ENCODE data around the gene FOXP1.
A peak's percentile ranks its signal among the peaks of the same experiment; 100 is the strongest.

The FOXP1 gene

GRCh38 chr3:71505767-71506350 lies 77.7 kb downstream of the FOXP1 start:
- DNase-seq (ENCODE audit: low read depth in 2 of 2), result no peak

GRCh38 chr3:71504250-71505036 lies 79.1 kb downstream of the FOXP1 start:
- DNase-seq (ENCODE audit: low read depth in 2 of 2), result peak; percentile 75 to 78

- peak in 1 of 2 experiments; percentile 58 for DNase-seq (ENCODE audit: low read depth in 2 of 2)
These were observed 79.8 kb downstream of the FOXP1 start for GRCh38 chr3:71503525-71504249.

DNA sequence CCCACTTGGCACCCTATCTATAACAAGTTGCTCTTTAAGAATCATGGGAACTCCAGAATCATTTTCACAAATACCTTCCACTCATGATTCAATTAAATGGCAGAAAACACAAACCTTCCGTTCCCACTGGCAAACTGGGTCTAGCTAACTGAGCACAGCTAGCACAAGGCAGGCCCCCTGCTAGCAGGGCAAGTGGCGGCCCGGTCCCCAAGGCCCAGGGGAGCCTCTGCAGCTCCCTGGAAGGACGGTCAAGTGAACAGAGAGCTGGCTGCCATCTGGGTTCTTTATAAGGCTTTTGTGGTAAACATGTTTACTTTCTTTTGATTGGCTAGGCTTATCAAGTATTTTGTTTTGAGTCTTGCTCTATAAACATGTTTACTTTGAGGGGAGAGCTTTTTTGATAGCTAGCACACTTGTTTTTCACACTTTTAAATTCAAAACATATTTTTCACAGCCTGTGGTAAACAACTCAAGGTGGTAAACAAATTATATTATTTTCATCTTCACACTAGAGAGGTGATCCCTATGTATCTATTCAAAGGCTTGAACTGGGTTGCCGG lies 81.4 kb downstream of the FOXP1 start:
- no peak for DNase-seq (ENCODE audit: low read depth in 2 of 2)

- DNase-seq (ENCODE audit: low read depth in 2 of 2), result no peak
These were observed 82.8 kb downstream of the FOXP1 start for GRCh38 chr3:71500696-71501095.

GRCh38 chr3:71499227-71499876 lies 84.2 kb downstream of the FOXP1 start:
- DNase-seq (ENCODE audit: low read depth in 2 of 2), result no peak

DNA sequence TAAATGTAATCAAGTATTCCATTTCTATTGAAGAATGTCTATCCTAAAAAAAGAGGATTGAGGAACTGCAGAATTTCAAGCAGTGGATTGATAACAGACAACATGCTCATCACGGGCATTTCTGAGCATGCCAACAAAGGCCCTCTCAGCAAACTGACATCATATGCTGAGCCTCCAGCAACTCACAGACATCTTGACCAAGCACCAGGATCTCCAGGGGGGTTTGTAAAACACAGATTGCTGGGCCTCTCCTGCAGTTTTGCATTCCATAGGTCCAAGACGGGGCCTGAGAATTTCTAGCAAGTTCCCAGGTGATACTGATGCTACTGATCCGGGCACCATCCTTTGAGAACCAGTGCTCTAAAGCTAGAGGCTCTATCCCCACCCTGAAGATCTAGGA lies 85.0 kb downstream of the FOXP1 start:
- no peak for DNase-seq (ENCODE audit: low read depth in 2 of 2)

GRCh38 chr3:71497971-71498444 lies 85.5 kb downstream of the FOXP1 start:
- DNase-seq (ENCODE audit: low read depth in 2 of 2), result no peak

- no peak for DNase-seq (ENCODE audit: low read depth in 2 of 2)
These were observed 86.1 kb downstream of the FOXP1 start for GRCh38 chr3:71497367-71497897.

GRCh38 chr3:71495708-71496472 lies 87.6 kb downstream of the FOXP1 start:
- DNase-seq (ENCODE audit: low read depth in 2 of 2), result peak; percentile 66 to 68

- no peak for DNase-seq (ENCODE audit: low read depth in 2 of 2)
These were observed 89.3 kb downstream of the FOXP1 start for GRCh38 chr3:71494212-71494611.

DNA sequence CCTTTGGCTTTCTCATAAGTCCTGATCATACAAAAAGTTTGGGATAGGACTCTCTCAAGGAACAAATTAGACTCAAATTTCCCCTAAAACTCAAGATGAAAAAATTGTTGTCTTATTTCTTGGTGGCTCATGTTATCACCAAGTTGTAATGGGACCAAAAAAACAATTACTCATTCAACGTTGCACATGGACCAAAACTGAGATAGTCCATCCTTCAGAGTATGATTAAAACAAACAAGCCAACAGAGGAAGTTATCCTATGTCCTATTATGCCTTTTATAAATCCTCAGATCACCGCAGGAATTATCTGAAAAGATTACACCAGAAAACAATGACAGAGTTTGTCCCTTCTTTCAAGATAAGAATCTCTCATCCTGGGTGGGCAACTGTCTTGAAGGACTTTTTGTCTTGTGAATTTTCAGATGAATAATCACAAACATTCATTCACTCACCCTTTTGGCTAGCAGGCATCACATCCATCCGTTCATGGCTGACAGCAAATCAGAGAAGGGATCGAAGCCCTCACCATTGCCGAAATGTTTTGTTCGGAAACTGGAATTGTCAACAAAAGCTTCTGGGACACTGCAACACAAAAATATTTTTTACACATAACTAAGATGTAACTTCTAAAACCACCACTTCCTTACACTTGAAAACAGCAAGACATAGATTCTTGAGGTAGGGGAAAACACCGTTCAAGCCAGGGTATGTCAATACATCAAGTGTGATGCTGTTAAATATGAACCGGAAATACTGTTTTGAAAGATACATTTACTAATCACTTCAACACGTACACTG lies 90.4 kb downstream of the FOXP1 start:
- no peak for DNase-seq (ENCODE audit: low read depth in 2 of 2)

DNA sequence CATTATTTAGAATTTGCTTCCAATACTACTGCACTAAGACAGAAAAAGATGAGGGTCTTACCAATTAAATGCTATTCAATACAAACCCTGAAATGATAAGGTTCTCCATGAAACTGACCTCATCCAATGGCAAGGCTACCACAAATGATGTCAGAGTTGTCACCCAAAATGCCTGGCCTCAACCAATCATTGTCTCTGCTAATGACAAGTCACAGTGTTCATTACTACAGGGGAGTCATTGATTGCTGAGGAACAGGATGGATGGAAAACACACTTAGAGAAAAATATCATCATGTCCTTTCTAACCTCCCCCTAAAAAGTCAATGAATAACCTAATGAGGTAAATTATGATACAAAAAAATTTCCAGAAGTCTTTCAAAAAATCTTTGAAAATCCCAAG lies 91.0 kb downstream of the FOXP1 start:
- no peak for DNase-seq (ENCODE audit: low read depth in 2 of 2)

DNA sequence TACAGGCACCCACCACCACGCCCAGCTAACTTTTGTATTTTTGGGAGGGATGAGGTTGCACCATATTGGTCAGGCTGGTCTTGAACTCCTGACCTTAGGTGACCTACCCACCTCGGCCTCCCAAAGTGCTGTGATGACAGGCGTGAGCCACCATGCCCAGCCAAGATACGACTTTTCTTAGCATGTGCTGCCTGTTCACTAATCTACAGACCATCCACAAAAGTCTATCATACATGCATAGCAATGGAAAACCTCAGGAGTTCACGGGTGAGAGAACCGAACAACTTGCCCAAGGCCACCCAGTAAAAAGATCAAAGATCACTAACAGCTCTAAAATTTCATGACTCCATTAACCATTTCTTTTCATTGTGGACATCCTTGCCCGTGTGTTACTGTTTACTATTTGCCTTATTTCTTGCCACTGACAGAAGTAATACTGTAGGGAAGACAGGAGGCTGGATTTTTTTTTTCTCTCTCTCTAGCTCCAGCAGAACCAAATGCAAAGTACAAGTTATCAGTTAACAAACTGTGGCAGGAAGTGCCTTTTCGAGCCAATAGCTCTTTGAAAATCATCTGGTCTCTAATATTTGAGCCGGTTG lies 92.3 kb downstream of the FOXP1 start:
- no peak for DNase-seq (ENCODE audit: low read depth in 2 of 2)

- no peak for DNase-seq (ENCODE audit: low read depth in 2 of 2)
These were observed 92.8 kb downstream of the FOXP1 start for GRCh38 chr3:71490692-71491091.

DNA sequence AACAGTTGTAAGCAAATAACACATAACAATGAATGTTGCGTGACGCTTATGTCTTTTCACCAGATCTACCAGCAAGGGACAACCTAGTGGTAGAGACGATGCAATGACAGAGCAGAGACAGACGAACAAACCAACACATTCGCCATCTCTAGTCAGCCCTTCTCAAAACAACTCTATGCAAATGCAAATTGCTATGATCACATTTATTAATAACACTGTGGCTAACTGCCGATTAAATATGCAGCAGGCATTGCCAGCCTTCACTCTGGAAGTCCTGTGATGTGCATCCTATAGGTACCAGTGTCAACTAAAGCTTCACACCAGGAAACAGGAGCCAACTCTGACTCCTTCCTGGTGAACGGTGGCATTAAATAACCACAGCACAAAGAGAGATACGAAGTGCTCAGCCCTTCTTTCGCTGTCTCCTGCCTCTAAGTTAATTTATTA lies 94.2 kb downstream of the FOXP1 start:
- no peak for DNase-seq (ENCODE audit: low read depth in 2 of 2)

- DNase-seq (ENCODE audit: low read depth in 2 of 2), result no peak
These were observed 94.6 kb downstream of the FOXP1 start for GRCh38 chr3:71488882-71489281.

GRCh38 chr3:71488391-71488809 lies 95.1 kb downstream of the FOXP1 start:
- DNase-seq (ENCODE audit: low read depth in 2 of 2), result no peak

DNA sequence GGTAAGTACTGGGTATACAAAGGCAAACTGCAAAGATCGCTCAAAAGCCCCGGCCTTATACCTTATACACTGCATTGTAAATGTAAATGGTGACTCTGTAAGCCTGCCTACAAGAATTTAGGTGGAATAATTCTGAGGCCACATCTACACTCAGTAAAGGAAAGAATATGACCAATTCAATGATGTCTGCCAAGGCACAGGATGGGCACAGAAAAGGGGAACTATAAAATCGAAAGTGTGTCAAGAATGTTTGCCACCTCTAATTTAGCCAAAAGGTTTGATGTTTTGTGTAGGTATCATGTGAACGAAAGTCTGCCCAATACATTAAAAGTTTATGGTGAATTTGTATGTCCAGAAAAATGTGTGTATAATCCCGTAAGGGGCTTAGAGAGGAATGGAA lies 96.1 kb downstream of the FOXP1 start:
- DNase-seq (ENCODE audit: low read depth in 2 of 2), result no peak
